Nephron progenitor cell (in vitro differentiated cells): ENCODE data around the gene EGFL7.

Experiments used
- DNase-seq: peaks from one replicate; pipeline ENCODE4 v3.0.0; 2021
- H3K27ac Mint-ChIP-seq: 2 replicates; pipeline ENCODE4 v1.8.0; 2021; ENCODE audit warnings: mild to moderate bottlenecking, moderate library complexity, mixed read lengths
- H3K27me3 Mint-ChIP-seq: 2 replicates; pipeline ENCODE4 v1.8.0; 2021; ENCODE audit warnings: mild to moderate bottlenecking, low read depth, mixed read lengths; ENCODE audit not compliant: poor library complexity
- H3K36me3 Mint-ChIP-seq: 2 replicates; pipeline ENCODE4 v1.8.0; 2021; ENCODE audit warnings: low read depth, mixed read lengths
- H3K4me1 Mint-ChIP-seq: 2 replicates; pipeline ENCODE4 v1.8.0; 2021; ENCODE audit warnings: mixed read lengths
- H3K4me3 Mint-ChIP-seq: 2 replicates; pipeline ENCODE4 v1.8.0; 2021; ENCODE audit warnings: mild to moderate bottlenecking, moderate library complexity, mixed read lengths
- H3K9me3 Mint-ChIP-seq: 2 replicates; pipeline ENCODE4 v1.8.0; 2021; ENCODE audit warnings: mild to moderate bottlenecking, moderate library complexity, mixed read lengths
- CTCF ChIP-seq: fragments of 200-600 bp; sonication (generic); IDR thresholded peaks from 2 replicates; pipeline ENCODE4 v1.5.0; 2021; ENCODE audit warnings: antibody characterized with exemption

Gene EGFL7

GRCh38 chr9:136696502-136696901 lies 33.8 kb downstream of the EGFL7 start:
- Mint-ChIP-seq H3K4me3 (no peak overlapping the region), H3K27ac (no peak overlapping the region), H3K36me3 (no peaks in the 10 kb centered on the region), H3K9me3 (no peaks in the 10 kb centered on the region), H3K27me3 (peaks cover 26% of the 10 kb centered on the region), H3K4me1 (peaks cover 41% of the 10 kb centered on the region)
- DNase-seq = peak; percentile 12
- no peak for TF ChIP-seq CTCF

GRCh38 chr9:136697146-136697820 lies 34.6 kb downstream of the EGFL7 start:
- Mint-ChIP-seq H3K9me3 (no peaks in the 10 kb centered on the region), H3K27ac (peak overlapping the region; percentile 48), H3K27me3 (peaks cover 33% of the 10 kb centered on the region), H3K36me3 (no peaks in the 10 kb centered on the region), H3K4me3 (no peak overlapping the region), H3K4me1 (peaks cover 44% of the 10 kb centered on the region)
- DNase-seq = peak; percentile 8
- no peak for TF ChIP-seq CTCF

GRCh38 chr9:136697821-136698526 lies 35.3 kb downstream of the EGFL7 start:
- DNase-seq = no peak
- Mint-ChIP-seq H3K27me3 (peaks cover 40% of the 10 kb centered on the region), H3K4me1 (peaks cover 41% of the 10 kb centered on the region), H3K36me3 (no peaks in the 10 kb centered on the region), H3K27ac (no peak overlapping the region), H3K4me3 (no peak overlapping the region), H3K9me3 (no peaks in the 10 kb centered on the region)
- TF ChIP-seq CTCF = no peak

GRCh38 chr9:136698635-136699246 lies 36.0 kb downstream of the EGFL7 start:
- no peak overlapping the region for H3K4me3 Mint-ChIP-seq
- no peaks in the 10 kb centered on the region for H3K9me3 Mint-ChIP-seq
- TF ChIP-seq CTCF = no peak
- H3K27ac Mint-ChIP-seq = no peak overlapping the region
- no peaks in the 10 kb centered on the region for H3K36me3 Mint-ChIP-seq
- peaks cover 47% of the 10 kb centered on the region for H3K27me3 Mint-ChIP-seq
- H3K4me1 Mint-ChIP-seq = peaks cover 43% of the 10 kb centered on the region
- DNase-seq = no peak

DNA sequence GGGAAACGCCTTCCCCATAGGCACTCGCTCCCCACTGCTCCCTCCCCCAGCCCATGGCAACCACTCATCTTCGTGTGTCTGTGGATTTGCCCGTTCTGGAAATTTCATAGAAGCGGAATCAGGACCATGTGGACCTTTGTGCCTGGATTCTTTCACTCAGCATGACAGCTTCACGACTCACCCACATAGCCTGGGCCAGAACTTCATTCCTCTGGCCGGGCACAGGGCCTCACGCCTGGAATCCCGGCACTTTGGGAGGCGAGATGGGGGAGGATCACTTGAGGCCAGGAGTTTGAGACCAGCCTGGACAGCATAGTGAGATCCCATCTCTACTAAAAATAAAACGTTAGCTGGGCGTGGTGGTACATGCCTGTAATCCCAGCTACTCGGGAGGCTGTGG lies 37.6 kb downstream of the EGFL7 start:
- peaks cover 52% of the 10 kb centered on the region for H3K27me3 Mint-ChIP-seq
- no peaks in the 10 kb centered on the region for H3K36me3 Mint-ChIP-seq
- H3K27ac Mint-ChIP-seq = no peak overlapping the region
- DNase-seq = no peak
- H3K4me1 Mint-ChIP-seq = peaks cover 38% of the 10 kb centered on the region
- TF ChIP-seq CTCF = no peak
- H3K4me3 Mint-ChIP-seq = no peak overlapping the region
- no peaks in the 10 kb centered on the region for H3K9me3 Mint-ChIP-seq
